ENCODE results near the gene ISOC1. TPM values are rescaled to one million over a fixed set of nuclear protein-coding genes. Genes with fewer than 3 reads are reported as not detected.

ISOC1 gene
- total RNA-seq, 1 experiment from 2014 or later, result 24.9 TPM

DNA sequence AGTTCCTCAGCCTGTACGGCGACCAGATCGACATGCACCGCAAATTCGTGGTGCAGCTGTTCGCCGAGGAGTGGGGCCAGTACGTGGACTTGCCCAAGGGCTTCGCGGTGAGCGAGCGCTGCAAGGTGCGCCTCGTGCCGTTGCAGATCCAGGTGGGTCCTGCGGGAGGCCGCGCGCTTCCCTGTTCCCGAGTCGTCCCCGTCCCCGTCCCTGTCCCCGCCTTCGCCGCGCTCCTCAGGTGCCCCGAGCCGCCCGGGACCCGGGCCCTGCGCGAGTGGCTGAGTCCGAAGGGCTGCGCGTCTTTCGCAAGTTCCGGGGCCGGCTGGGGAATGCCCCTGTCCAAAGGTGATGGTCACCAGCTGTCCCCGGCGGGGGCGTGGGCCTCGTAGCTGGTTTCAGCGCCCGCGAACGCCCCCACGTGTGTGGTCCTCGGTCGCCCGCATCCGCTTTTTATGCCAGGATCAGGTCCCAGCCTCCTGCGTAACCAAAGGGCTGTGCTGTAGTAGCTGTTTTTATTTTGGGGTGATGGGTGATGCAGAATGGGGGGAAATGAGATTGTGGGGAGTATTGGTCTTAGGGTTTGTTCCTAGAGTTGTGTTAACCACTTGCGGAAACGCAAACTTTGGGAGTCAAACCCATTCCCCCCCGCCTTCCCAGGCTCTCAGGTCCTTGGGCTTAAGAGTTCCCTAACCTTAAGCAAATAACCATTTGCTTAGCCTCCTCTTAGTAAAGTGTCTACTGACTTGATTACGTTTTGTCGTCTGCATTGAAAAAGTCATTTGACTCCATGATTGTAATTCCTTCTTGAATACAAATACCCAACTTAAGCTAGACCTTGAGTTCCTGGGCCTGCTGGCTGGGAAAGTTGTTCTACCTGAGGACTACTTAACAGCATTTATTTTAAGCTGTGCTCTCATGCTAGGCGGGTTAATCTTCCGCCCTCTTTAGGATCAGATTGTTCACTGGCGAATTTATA is 663 bp downstream of the ISOC1 start (continued):
- TF ChIP-seq, protein P1, sequence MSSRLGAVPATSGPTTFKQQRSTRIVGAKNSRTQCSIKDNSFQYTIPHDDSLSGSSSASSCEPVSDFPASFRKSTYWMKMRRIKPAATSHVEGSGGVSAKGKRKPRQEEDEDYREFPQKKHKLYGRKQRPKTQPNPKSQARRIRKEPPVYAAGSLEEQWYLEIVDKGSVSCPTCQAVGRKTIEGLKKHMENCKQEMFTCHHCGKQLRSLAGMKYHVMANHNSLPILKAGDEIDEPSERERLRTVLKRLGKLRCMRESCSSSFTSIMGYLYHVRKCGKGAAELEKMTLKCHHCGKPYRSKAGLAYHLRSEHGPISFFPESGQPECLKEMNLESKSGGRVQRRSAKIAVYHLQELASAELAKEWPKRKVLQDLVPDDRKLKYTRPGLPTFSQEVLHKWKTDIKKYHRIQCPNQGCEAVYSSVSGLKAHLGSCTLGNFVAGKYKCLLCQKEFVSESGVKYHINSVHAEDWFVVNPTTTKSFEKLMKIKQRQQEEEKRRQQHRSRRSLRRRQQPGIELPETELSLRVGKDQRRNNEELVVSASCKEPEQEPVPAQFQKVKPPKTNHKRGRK (CRISPR knock-in tag; IDR thresholded peaks at IDR 0.05; ENCODE audit: borderline replicate concordance), result no peak
- TF ChIP-seq, protein P2, sequence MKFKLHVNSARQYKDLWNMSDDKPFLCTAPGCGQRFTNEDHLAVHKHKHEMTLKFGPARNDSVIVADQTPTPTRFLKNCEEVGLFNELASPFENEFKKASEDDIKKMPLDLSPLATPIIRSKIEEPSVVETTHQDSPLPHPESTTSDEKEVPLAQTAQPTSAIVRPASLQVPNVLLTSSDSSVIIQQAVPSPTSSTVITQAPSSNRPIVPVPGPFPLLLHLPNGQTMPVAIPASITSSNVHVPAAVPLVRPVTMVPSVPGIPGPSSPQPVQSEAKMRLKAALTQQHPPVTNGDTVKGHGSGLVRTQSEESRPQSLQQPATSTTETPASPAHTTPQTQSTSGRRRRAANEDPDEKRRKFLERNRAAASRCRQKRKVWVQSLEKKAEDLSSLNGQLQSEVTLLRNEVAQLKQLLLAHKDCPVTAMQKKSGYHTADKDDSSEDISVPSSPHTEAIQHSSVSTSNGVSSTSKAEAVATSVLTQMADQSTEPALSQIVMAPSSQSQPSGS (CRISPR knock-in tag; IDR thresholded peaks at IDR 0.05; ENCODE audit: borderline replicate concordance, low read depth), result no peak

DNA sequence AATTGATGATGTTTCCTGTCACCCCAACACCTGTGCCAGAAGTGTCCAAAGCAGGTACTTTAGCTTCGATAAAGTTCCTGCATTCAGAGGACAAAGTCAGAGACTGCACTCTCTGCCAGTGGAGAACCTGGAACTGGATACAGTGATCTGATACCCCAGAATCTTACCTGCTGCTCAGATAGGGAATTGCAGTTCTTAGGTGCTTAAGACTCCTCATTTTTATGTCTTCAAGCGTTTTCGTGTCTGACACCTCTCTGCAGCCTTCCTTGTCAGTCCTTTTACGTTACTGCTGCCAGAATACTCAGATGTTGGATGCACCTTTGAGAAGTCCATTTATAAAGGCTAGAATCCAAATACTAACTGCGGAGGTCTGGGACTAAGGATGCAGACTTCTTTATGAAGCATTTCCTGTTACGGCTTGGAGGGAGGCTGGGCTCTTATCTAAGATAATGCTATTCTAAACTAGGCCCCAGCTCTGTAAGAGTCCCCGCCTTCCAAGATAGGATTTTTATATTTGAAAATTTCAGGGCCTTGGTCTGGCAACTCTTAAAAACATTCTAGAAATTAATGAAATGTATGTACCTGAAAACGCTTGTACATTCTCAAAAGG is 1.9 kb downstream of the ISOC1 start:
- no peak for DNase-seq (ENCODE audit: low spot score)
- POLR2A ChIA-PET, result no interaction called here
- ATAC-seq, result 0 out of 2 replicates have a peak, but pooled peaks have one; percentile 3
- H3K9me3 Mint-ChIP-seq, result no peaks in the 10 kb centered on the region
- CTCF ChIA-PET, result interaction anchor here (1.7 to 2.4 kb wide), 2 partner anchors 30 to 191 kb away, joined by 9 to 17 read pairs; no protein-coding TSS in a partner anchor
- no peak overlapping the region for H3K27ac Mint-ChIP-seq
- no peaks in the 10 kb centered on the region for H3K36me3 Mint-ChIP-seq
- H3K4me3 Mint-ChIP-seq, result peak overlapping the region; percentile 60
- no peak for TF ChIP-seq NR2C2 (CRISPR knock-in tag; IDR thresholded peaks at IDR 0.05)
- TF ChIP-seq RELA (CRISPR knock-in tag; IDR thresholded peaks at IDR 0.05; ENCODE audit: borderline replicate concordance), result no peak
- TF ChIP-seq, protein P3, sequence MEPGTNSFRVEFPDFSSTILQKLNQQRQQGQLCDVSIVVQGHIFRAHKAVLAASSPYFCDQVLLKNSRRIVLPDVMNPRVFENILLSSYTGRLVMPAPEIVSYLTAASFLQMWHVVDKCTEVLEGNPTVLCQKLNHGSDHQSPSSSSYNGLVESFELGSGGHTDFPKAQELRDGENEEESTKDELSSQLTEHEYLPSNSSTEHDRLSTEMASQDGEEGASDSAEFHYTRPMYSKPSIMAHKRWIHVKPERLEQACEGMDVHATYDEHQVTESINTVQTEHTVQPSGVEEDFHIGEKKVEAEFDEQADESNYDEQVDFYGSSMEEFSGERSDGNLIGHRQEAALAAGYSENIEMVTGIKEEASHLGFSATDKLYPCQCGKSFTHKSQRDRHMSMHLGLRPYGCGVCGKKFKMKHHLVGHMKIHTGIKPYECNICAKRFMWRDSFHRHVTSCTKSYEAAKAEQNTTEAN (CRISPR knock-in tag; IDR thresholded peaks at IDR 0.05), result no peak
- TF ChIP-seq TEAD4 (CRISPR knock-in tag; IDR thresholded peaks at IDR 0.05), result no peak
- TF ChIP-seq, protein P4, sequence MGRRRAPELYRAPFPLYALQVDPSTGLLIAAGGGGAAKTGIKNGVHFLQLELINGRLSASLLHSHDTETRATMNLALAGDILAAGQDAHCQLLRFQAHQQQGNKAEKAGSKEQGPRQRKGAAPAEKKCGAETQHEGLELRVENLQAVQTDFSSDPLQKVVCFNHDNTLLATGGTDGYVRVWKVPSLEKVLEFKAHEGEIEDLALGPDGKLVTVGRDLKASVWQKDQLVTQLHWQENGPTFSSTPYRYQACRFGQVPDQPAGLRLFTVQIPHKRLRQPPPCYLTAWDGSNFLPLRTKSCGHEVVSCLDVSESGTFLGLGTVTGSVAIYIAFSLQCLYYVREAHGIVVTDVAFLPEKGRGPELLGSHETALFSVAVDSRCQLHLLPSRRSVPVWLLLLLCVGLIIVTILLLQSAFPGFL (CRISPR knock-in tag; IDR thresholded peaks at IDR 0.05; ENCODE audit: borderline replicate concordance), result no peak
- TF ChIP-seq PRRX2 (CRISPR knock-in tag; IDR thresholded peaks at IDR 0.05), result no peak
- TF ChIP-seq, protein P5, sequence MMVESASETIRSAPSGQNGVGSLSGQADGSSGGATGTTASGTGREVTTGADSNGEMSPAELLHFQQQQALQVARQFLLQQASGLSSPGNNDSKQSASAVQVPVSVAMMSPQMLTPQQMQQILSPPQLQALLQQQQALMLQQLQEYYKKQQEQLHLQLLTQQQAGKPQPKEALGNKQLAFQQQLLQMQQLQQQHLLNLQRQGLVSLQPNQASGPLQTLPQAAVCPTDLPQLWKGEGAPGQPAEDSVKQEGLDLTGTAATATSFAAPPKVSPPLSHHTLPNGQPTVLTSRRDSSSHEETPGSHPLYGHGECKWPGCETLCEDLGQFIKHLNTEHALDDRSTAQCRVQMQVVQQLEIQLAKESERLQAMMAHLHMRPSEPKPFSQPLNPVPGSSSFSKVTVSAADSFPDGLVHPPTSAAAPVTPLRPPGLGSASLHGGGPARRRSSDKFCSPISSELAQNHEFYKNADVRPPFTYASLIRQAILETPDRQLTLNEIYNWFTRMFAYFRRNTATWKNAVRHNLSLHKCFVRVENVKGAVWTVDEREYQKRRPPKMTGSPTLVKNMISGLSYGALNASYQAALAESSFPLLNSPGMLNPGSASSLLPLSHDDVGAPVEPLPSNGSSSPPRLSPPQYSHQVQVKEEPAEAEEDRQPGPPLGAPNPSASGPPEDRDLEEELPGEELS (CRISPR knock-in tag; IDR thresholded peaks at IDR 0.05), result no peak
- no peak for TF ChIP-seq TP53 (CRISPR knock-in tag; IDR thresholded peaks at IDR 0.05)
- TF ChIP-seq, protein P6, sequence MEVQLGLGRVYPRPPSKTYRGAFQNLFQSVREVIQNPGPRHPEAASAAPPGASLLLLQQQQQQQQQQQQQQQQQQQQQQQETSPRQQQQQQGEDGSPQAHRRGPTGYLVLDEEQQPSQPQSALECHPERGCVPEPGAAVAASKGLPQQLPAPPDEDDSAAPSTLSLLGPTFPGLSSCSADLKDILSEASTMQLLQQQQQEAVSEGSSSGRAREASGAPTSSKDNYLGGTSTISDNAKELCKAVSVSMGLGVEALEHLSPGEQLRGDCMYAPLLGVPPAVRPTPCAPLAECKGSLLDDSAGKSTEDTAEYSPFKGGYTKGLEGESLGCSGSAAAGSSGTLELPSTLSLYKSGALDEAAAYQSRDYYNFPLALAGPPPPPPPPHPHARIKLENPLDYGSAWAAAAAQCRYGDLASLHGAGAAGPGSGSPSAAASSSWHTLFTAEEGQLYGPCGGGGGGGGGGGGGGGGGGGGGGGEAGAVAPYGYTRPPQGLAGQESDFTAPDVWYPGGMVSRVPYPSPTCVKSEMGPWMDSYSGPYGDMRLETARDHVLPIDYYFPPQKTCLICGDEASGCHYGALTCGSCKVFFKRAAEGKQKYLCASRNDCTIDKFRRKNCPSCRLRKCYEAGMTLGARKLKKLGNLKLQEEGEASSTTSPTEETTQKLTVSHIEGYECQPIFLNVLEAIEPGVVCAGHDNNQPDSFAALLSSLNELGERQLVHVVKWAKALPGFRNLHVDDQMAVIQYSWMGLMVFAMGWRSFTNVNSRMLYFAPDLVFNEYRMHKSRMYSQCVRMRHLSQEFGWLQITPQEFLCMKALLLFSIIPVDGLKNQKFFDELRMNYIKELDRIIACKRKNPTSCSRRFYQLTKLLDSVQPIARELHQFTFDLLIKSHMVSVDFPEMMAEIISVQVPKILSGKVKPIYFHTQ (CRISPR knock-in tag; IDR thresholded peaks at IDR 0.05), result no peak
- no peak for TF ChIP-seq TEAD1 (CRISPR knock-in tag; IDR thresholded peaks at IDR 0.05)
- peaks cover 29% of the 10 kb centered on the region for H3K4me1 Mint-ChIP-seq
- peaks cover 42% of the 10 kb centered on the region for H3K27me3 Mint-ChIP-seq (ENCODE audit: low read depth)
